ENCODE data around the gene TARBP2. TPM values are rescaled to one million over a fixed set of nuclear protein-coding genes. Genes with fewer than 3 reads are reported as not detected.

The TARBP2 gene
- total RNA-seq, 1 experiment from 2014 or later = 74.0 TPM

GRCh38 chr12:53485955-53486735 lies 14.9 kb upstream of the TARBP2 start (continued):
- TF ChIP-seq OVOL2 (CRISPR knock-in tag; IDR thresholded peaks at IDR 0.05; ENCODE audit: borderline replicate concordance) (no peak), E2F1 (CRISPR knock-in tag; IDR thresholded peaks at IDR 0.05) (no peak), RORB (CRISPR knock-in tag; IDR thresholded peaks at IDR 0.05) (no peak), STAT6 (CRISPR knock-in tag; conservative IDR thresholded peaks at IDR 0.05; ENCODE audit: low read depth) (no peak), TEAD1 (CRISPR knock-in tag; IDR thresholded peaks at IDR 0.05) (no peak)

- TF ChIP-seq GABPB1 (CRISPR knock-in tag; IDR thresholded peaks at IDR 0.05) (0 out of 2 replicates have a peak, but pooled peaks have one; percentile 13), ZSCAN18 (CRISPR knock-in tag; IDR thresholded peaks at IDR 0.05) (no peak)
- H3K27ac Mint-ChIP-seq = no peak overlapping the region
- peaks cover 28% of the 10 kb centered on the region for H3K36me3 Mint-ChIP-seq
- ATAC-seq = no peak
- H3K9me3 Mint-ChIP-seq = no peaks in the 10 kb centered on the region
- ChIA-PET CTCF (no interaction called here), POLR2A (interaction anchor here (1.2 kb wide), 1 partner anchor 14 kb away, joined by 3 read pairs; no protein-coding TSS in a partner anchor)
- peak; percentile 4 for DNase-seq (ENCODE audit: low spot score)
- H3K27me3 Mint-ChIP-seq (ENCODE audit: low read depth) = no peaks in the 10 kb centered on the region
- H3K4me3 Mint-ChIP-seq = no peak overlapping the region
- H3K4me1 Mint-ChIP-seq = peaks cover 9% of the 10 kb centered on the region
Observed at GRCh38 chr12:53486736-53487487, 14.2 kb upstream of the TARBP2 start.

- H3K4me1 Mint-ChIP-seq = peaks cover 21% of the 10 kb centered on the region
- ATAC-seq (no peak), DNase-seq (ENCODE audit: low spot score) (peak; percentile 5)
- H3K36me3 Mint-ChIP-seq = peaks cover 14% of the 10 kb centered on the region
- H3K27me3 Mint-ChIP-seq (ENCODE audit: low read depth) = no peaks in the 10 kb centered on the region
- H3K27ac Mint-ChIP-seq = no peak overlapping the region
- ChIA-PET CTCF (interaction anchor here (0.6 to 1.4 kb wide), 5 partner anchors 13 to 1741 kb away, joined by 3 to 4 read pairs (median 4); partner anchors contain the start of gene AAAS), POLR2A (no interaction called here)
- H3K9me3 Mint-ChIP-seq = no peaks in the 10 kb centered on the region
- no peak overlapping the region for H3K4me3 Mint-ChIP-seq
- TF ChIP-seq E2F5 (CRISPR knock-in tag; IDR thresholded peaks at IDR 0.05) = no peak
Observed at GRCh38 chr12:53489242-53489864, 11.7 kb upstream of the TARBP2 start.

GRCh38 chr12:53492188-53492587 lies 8.9 kb upstream of the TARBP2 start:
- peak; percentile 31 for DNase-seq (ENCODE audit: low spot score)
- ATAC-seq = peak; percentile 9
- H3K27me3 Mint-ChIP-seq (ENCODE audit: low read depth) = no peaks in the 10 kb centered on the region
- H3K27ac Mint-ChIP-seq = peak overlapping the region; percentile 91
- ChIA-PET POLR2A (interaction anchor here (1.7 to 3.2 kb wide), 3 partner anchors 9 to 112 kb away, joined by 4 to 23 read pairs (median 9); partner anchors contain the start of genes SP1 and TARBP2), CTCF (interaction anchor here (0.6 to 4.8 kb wide), 9 partner anchors 8 to 171 kb away, joined by 3 to 39 read pairs (median 6); partner anchors contain the start of genes AAAS and TARBP2)
- peaks cover 38% of the 10 kb centered on the region for H3K4me1 Mint-ChIP-seq
- no peaks in the 10 kb centered on the region for H3K9me3 Mint-ChIP-seq
- H3K4me3 Mint-ChIP-seq = peak overlapping the region; percentile 88
- H3K36me3 Mint-ChIP-seq = no peaks in the 10 kb centered on the region; the same call in 1 of the 2 replicates
- TF ChIP-seq USF2 (CRISPR knock-in tag; IDR thresholded peaks at IDR 0.05) = no peak
- TF ChIP-seq IRF1 (CRISPR knock-in tag; IDR thresholded peaks at IDR 0.05) = no peak
- no peak for TF ChIP-seq TEAD4 (CRISPR knock-in tag; IDR thresholded peaks at IDR 0.05)
- TF ChIP-seq ZBTB21 (CRISPR knock-in tag; IDR thresholded peaks at IDR 0.05; ENCODE audit: borderline replicate concordance) = no peak
- TF ChIP-seq ZNF138 (CRISPR knock-in tag; conservative IDR thresholded peaks at IDR 0.05) = no peak
- no peak for TF ChIP-seq AFF4 (CRISPR knock-in tag; IDR thresholded peaks at IDR 0.05; ENCODE audit: borderline replicate concordance)
